Psoas muscle (tissue), 8 donors: ENCODE results near the gene NAT16. TPM values are rescaled to one million over a fixed set of nuclear protein-coding genes. Genes with fewer than 3 reads are reported as not detected.
A peak's percentile ranks its signal among the peaks of the same experiment; 100 is the strongest.

Experiments used
- ATAC-seq, 4 donors: fragments of 200-7000 bp; cut with Tn5 transposase; one replicate each; pipeline ENCODE4 v1.9.1; 2020; ENCODE audit warnings: moderate library complexity in 3 of 4, mild to moderate bottlenecking in 2 of 4
- DNase-seq, 2 donors: peaks; one replicate each; pipeline ENCODE4 v3.0.0-alpha.2; 2020
- H3K27ac ChIP-seq: fragments of 200-600 bp; one replicate; pipeline ENCODE4 v1.8.0; 2022
- H3K27me3 ChIP-seq, 3 donors: fragments of 200-600 bp in 1 of 3; one replicate each; pipeline versions ENCODE4 v1.6.1 to v1.8.0; 2013 to 2022; ENCODE audit warnings: low read length in 2 of 3, mild to moderate bottlenecking in 2 of 3, moderate library complexity in 1 of 3; ENCODE audit not compliant: insufficient read depth in 3 of 3
- H3K36me3 ChIP-seq, 2 donors: fragments of 200-600 bp in 1 of 2; one replicate each; pipeline versions ENCODE4 v1.6.1 to v1.8.0; 2013 to 2022; ENCODE audit warnings: low read depth in 1 of 2, mild to moderate bottlenecking in 1 of 2, moderate library complexity in 1 of 2; ENCODE audit not compliant: insufficient read depth in 1 of 2
- H3K4me1 ChIP-seq: fragments of 200-600 bp; one replicate; pipeline ENCODE4 v1.8.0; 2022
- H3K4me3 ChIP-seq: fragments of 200-600 bp; one replicate; pipeline ENCODE4 v1.8.0; 2022; ENCODE audit warnings: mild to moderate bottlenecking
- H3K9me3 ChIP-seq: fragments of 200-600 bp; one replicate; pipeline ENCODE4 v1.8.0; 2022
- CTCF ChIP-seq: fragments of 200-600 bp; IDR thresholded peaks from one replicate; pipeline ENCODE4 v1.8.0; 2022; ENCODE audit warnings: antibody characterized with exemption
- WGBS, 3 donors: extraction: QIAGEN DNeasy Blood & Tissue Kit; methylation state at CpG; one replicate each; pipeline versions ENCODE4 v1.1.6 to v1.1.7; 2013; 5-methylcytosine and 5-hydroxymethylcytosine counted together
- intact Hi-C, 2 donors: fragments of 100-400 bp; cut with DNase I; formaldehyde crosslinking; loops; one replicate each; pipeline versions ENCODE4 v1.11.0 to v1.14.2; 2022
- polyA plus RNA-seq, 3 donors: library from polyadenylated mRNA; stranded (reverse); fragments of 200-250 nt; gene quantifications; one replicate each; pipeline ENCODE4 v1.2.3, GENCODE V29; 2013
- total RNA-seq, 4 donors: library from RNA; stranded (reverse); fragmentation: NEBNext Ultra II Directional in 2 of 4; extraction: Animal tissue kit (Norgen Biotek cat#: 25700) in 2 of 4; gene quantifications; one replicate each; pipeline versions ENCODE4 v1.2.1 to v1.2.4, GENCODE V29; 2021 to 2023
- donor health status: healthy with polysubstance abuse.
- donor health status: DM: no; HTN: no; CAD: no; lungs with moderate emphysema.
- donor health status: Bipolar disorder and iron deficiency.
- donor health status: healthy.
- donor health status: DM: yes; HTN: yes; CAD: no.
- donor health status: DM: no; HTN: no; CAD: no.
- donor health status: DM: no; HTN: no; CAD: no.
- donor health status: DM: yes; HTN: yes; CAD: no.

Gene NAT16
- total and polyA plus RNA-seq, 7 donors = 0.01 TPM; not detected in 6

GRCh38 chr7:101165958-101166647 lies 14.0 kb downstream of the NAT16 start:
- WGBS, 3 donors = 1 to 2% (median 1%) methylated on average over 33 to 38 of the region's 38 CpGs
- H3K4me1 ChIP-seq = peaks cover 4% of the 10 kb centered on the region
- ATAC-seq (no peak), DNase-seq (no peak)
- H3K27me3 ChIP-seq = peaks cover 0 to 94% (median 50%) of the 10 kb centered on the region in 3 donors
- no peaks in the 10 kb centered on the region for H3K36me3 ChIP-seq
- TF ChIP-seq CTCF = no peak
- no peak overlapping the region for H3K27ac ChIP-seq
- H3K4me3 ChIP-seq = peak overlapping the region; percentile 33
- intact Hi-C loops = no loop called here
- H3K9me3 ChIP-seq = no peaks in the 10 kb centered on the region

- Histone ChIP-seq H3K27me3 (peaks cover 0 to 86% (median 45%) of the 10 kb centered on the region in 3 donors), H3K4me3 (peak within 1 kb of the TSS; percentile 33), H3K27ac (no peak within 1 kb of the TSS), H3K36me3 (peaks cover 0 to 6% of the 10 kb centered on the region in 2 donors), H3K9me3 (no peaks in the 10 kb centered on the region), H3K4me1 (peaks cover 4% of the 10 kb centered on the region)
- peak; percentile 91 to 95 for DNase-seq
- 1 to 2% (median 1%) methylated on average over 65 to 74 of the region's 74 CpGs for WGBS, 3 donors
- TF ChIP-seq CTCF = no peak
- intact Hi-C loops = no loop called here
- ATAC-seq = peak; percentile 89 to 97 (median 94)
Observed at GRCh38 chr7:101165075-101165957, 14.8 kb downstream of the NAT16 start, which contains the start of gene VGF. Gene VGF, minus strand, starts transcription at chr7:101165569. Its CDS starts 726 bp downstream, at chr7:101164843.

- Histone ChIP-seq H3K4me1 (peaks cover 4% of the 10 kb centered on the region), H3K4me3 (peak overlapping the region; percentile 48), H3K27ac (no peak overlapping the region), H3K27me3 (peaks cover 0 to 75% (median 40%) of the 10 kb centered on the region in 3 donors), H3K9me3 (no peaks in the 10 kb centered on the region), H3K36me3 (peaks cover 0 to 12% of the 10 kb centered on the region in 2 donors)
- no peak for TF ChIP-seq CTCF
- ATAC-seq (no peak), DNase-seq (no peak)
- intact Hi-C loops = no loop called here
- WGBS, 3 donors = 1 to 2% (median 2%) methylated on average over 70 to 75 of the region's 75 CpGs
Observed at GRCh38 chr7:101164071-101164840, 15.8 kb downstream of the NAT16 start.

GRCh38 chr7:101163279-101164070 lies 16.6 kb downstream of the NAT16 start:
- intact Hi-C loops = no loop called here
- Histone ChIP-seq H3K27me3 (peaks cover 0 to 68% (median 37%) of the 10 kb centered on the region in 3 donors), H3K27ac (no peak overlapping the region)

More at GRCh38 chr7:101163279-101164070, 16.6 kb downstream of the NAT16 start:
- WGBS, 3 donors = 1 to 2% (median 2%) methylated on average over 48 to 92 of the region's 92 CpGs
- Histone ChIP-seq H3K4me3 (peak overlapping the region; percentile 48), H3K4me1 (peaks cover 4% of the 10 kb centered on the region), H3K36me3 (peaks cover 0 to 19% of the 10 kb centered on the region in 2 donors), H3K9me3 (no peaks in the 10 kb centered on the region)
- ATAC-seq (no peak), DNase-seq (no peak)
- no peak for TF ChIP-seq CTCF
